Tibial artery (tissue), 4 donors: Measurements from ENCODE around the gene ASB3.
"Not testable (repeated sequence)": the region's sequence is repeated elsewhere in the genome, so short reads cannot be mapped to it uniquely, and the experiment has no call there.

Experiments
- DNase-seq, 2 donors: peaks; one replicate each; pipeline ENCODE4 v3.0.0-alpha.2; 2019
- H3K27ac ChIP-seq, 2 donors: fragments of 200-600 bp; sonication (generic) in 1 of 2; 1 replicate in 1 of 2; 2 replicates in 1 of 2; pipeline ENCODE4 v1.5.1; 2018 to 2019; ENCODE audit warnings: mild to moderate bottlenecking in 1 of 2
- H3K27me3 ChIP-seq, 2 donors: fragments of 200-600 bp; sonication (generic) in 1 of 2; one replicate each; pipeline versions ENCODE4 v1.5.1 to v1.6.0; 2016 to 2019
- H3K36me3 ChIP-seq, 3 donors: fragments of 200-600 bp; sonication (generic) in 2 of 3; one replicate each; pipeline ENCODE4 v1.5.1; 2016 to 2019; ENCODE audit warnings: mild to moderate bottlenecking in 2 of 3
- H3K4me1 ChIP-seq, 4 donors: fragments of 200-600 bp; sonication (generic) in 2 of 4; 1 replicate in 3 of 4; 2 replicates in 1 of 4; pipeline ENCODE4 v1.5.1; 2016 to 2019
- H3K4me3 ChIP-seq, 2 donors: fragments of 200-600 bp; sonication (generic) in 1 of 2; 1 replicate in 1 of 2; 2 replicates in 1 of 2; pipeline ENCODE4 v1.5.1; 2018 to 2019; ENCODE audit warnings: mild to moderate bottlenecking in 2 of 2
- H3K9me3 ChIP-seq, 3 donors: fragments of 200-600 bp; sonication (generic) in 1 of 3; one replicate each; pipeline ENCODE4 v1.5.1; 2016 to 2019
- intact Hi-C: fragments of 100-400 bp; cut with DNase I; formaldehyde crosslinking; loops from one replicate; pipeline ENCODE4 v1.15.0; 2023; ENCODE audit warnings: low total_unique reads
- TF ChIP-seq, protein P1 (sequence below), 2 experiments: fragments of 200-600 bp in 1 of 2; fragments of 450-650 bp in 1 of 2; IDR thresholded peaks; one replicate each; pipeline ENCODE4 v1.5.1; 2017 to 2019; ENCODE audit warnings: antibody characterized with exemption in 2 of 2, mild to moderate bottlenecking in 1 of 2, moderate library complexity in 1 of 2

Gene ASB3

DNA sequence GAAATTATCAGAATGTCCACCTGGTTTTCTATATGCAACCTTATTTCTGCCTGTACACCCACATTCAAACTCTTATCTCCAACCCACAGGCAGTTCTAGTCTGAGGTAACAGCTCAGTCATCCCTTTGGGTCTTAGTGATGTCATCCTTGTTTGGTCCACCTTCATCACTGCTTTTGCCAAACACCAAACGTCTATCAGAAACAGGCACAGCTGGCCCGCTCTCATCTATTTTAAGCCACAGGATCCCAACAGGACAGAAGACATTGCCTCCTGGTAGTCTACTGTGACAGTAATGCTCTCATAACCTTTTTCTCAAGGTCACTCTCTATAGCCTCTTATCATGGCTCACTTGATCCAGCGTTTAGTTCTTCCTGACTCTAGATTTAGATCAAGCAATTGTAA lies 118.1 kb downstream of the ASB3 start:
- Histone ChIP-seq H3K27ac (no peak overlapping the region), H3K4me1 (no peaks in the 10 kb centered on the region), H3K36me3 (peaks cover 4 to 10% (median 5%) of the 10 kb centered on the region in 3 donors), H3K4me3 (no peak overlapping the region), H3K9me3 (no peaks in the 10 kb centered on the region), H3K27me3 (no peaks in the 10 kb centered on the region)
- TF ChIP-seq, protein P1, sequence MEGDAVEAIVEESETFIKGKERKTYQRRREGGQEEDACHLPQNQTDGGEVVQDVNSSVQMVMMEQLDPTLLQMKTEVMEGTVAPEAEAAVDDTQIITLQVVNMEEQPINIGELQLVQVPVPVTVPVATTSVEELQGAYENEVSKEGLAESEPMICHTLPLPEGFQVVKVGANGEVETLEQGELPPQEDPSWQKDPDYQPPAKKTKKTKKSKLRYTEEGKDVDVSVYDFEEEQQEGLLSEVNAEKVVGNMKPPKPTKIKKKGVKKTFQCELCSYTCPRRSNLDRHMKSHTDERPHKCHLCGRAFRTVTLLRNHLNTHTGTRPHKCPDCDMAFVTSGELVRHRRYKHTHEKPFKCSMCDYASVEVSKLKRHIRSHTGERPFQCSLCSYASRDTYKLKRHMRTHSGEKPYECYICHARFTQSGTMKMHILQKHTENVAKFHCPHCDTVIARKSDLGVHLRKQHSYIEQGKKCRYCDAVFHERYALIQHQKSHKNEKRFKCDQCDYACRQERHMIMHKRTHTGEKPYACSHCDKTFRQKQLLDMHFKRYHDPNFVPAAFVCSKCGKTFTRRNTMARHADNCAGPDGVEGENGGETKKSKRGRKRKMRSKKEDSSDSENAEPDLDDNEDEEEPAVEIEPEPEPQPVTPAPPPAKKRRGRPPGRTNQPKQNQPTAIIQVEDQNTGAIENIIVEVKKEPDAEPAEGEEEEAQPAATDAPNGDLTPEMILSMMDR (IDR thresholded peaks at IDR 0.05) = no peak
- intact Hi-C loops = no loop called here
- DNase-seq = no peak

DNA sequence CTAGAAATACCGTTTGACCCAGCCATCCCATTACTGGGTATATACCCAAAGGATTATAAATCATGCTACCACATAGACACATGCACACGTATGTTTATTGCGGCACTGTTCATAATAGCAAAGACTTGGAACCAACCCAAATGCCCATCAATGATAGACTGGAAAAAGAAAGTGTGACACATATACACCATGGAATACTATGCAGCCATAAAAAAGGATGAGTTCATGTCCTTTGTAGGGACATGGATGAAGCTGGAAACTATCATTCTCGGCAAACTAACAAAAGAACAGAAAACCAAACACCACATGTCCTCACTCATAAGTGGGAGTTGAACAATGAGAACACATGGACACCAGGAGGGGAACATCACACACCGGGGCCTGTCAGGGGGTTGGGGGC lies 119.6 kb downstream of the ASB3 start:
- H3K27me3 ChIP-seq, H3K9me3 ChIP-seq, H3K4me1 ChIP-seq, DNase-seq, H3K4me3 ChIP-seq, H3K27ac ChIP-seq, intact Hi-C loops: not testable (repeated sequence)
- H3K36me3 ChIP-seq = peaks cover 5 to 12% (median 10%) of the 10 kb centered on the region in 3 donors

DNA sequence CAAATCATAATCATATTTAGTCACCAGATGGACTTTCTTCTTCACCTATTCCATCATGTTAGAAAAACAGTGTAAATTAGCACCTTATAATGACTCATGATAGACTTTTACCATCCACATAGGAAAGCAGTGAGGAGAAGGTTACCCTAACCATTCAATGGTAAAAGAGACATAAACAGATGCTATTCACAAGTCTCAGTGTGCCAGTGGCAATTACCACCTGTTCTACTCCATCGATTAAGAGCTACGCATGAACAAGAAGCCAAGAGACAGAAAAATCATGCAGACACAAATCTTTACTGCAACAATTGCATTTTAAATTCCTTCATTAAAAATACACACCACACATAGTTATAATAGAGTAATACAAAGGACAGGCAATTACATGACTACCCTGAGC lies 125.9 kb downstream of the ASB3 start:
- Histone ChIP-seq H3K27ac (no peak overlapping the region), H3K27me3 (no peaks in the 10 kb centered on the region), H3K36me3 (peaks cover 0 to 8% (median 0%) of the 10 kb centered on the region in 3 donors), H3K4me3 (no peak overlapping the region), H3K9me3 (no peaks in the 10 kb centered on the region), H3K4me1 (no peaks in the 10 kb centered on the region)
- intact Hi-C loops = no loop called here
- DNase-seq = no peak
- TF ChIP-seq, protein P1 (IDR thresholded peaks at IDR 0.05) = no peak

DNA sequence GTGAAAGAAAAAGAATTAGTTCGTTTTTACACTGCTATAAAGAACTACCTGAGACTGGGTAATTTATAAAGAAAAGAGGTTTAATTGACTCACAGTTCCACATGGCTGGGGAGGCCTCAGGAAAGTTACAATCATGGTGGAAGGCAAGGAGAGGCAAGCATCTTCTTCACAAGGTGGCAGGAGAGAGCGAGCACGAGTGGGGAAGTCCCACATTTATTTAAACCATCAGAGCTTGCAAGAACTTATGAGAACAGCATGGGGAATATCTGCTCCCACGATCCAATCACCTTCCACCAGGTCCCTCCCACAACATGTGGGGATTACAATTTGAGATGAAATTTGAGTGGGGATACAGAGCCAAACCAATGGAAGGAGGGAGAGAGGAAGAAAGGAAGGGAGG lies 128.3 kb downstream of the ASB3 start:
- H3K36me3 ChIP-seq, H3K4me3 ChIP-seq, H3K4me1 ChIP-seq, intact Hi-C loops, DNase-seq, H3K27me3 ChIP-seq, H3K27ac ChIP-seq, H3K9me3 ChIP-seq: not testable (repeated sequence)

DNA sequence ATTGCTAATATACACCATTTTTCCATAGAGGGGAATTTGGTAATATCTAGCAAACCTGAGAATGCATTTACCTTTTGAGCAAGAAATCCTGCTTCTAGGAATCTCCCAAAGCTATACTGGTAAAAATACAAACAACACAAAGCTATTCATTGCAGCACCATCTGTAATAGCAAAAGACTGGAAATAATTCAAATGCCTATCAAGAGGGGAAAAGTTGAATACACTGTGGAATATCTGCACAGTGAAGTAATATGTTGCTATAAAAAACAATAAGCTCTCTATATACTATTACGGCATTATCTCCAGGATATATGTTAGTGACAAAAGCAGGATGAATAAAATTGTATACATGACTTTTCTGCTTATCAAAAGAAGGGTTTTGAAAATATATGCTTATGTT lies 131.5 kb downstream of the ASB3 start:
- DNase-seq = no peak
- Histone ChIP-seq H3K4me3 (no peak overlapping the region), H3K9me3 (no peaks in the 10 kb centered on the region), H3K36me3 (no peaks in the 10 kb centered on the region), H3K27ac (no peak overlapping the region), H3K27me3 (no peaks in the 10 kb centered on the region), H3K4me1 (no peaks in the 10 kb centered on the region)
- intact Hi-C loops = no loop called here
- TF ChIP-seq, protein P1 (IDR thresholded peaks at IDR 0.05) = no peak

DNA sequence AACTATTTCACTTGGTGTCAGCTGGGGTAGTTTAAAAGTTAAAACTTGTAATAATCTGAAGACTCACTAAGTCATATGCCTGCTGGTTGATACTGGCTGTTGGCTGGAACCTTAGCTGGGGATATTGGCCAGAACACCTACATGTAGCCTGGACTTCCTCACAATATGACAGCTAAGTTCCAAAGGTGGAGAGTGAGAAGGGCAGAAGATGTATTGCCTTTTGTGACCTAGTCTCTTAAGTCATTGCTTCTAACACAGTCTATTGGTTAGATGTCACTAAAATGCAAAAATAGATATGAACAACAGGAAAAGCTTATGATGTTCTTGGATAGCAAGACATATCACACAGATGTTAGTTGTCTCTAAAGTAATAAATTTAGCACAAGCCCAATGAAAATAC lies 132.4 kb downstream of the ASB3 start:
- Histone ChIP-seq H3K4me3 (no peak overlapping the region), H3K4me1 (no peaks in the 10 kb centered on the region), H3K9me3 (no peaks in the 10 kb centered on the region), H3K27ac (no peak overlapping the region), H3K36me3 (no peaks in the 10 kb centered on the region), H3K27me3 (no peaks in the 10 kb centered on the region)
- intact Hi-C loops = no loop called here
- TF ChIP-seq, protein P1 (IDR thresholded peaks at IDR 0.05) = no peak
- no peak for DNase-seq

DNA sequence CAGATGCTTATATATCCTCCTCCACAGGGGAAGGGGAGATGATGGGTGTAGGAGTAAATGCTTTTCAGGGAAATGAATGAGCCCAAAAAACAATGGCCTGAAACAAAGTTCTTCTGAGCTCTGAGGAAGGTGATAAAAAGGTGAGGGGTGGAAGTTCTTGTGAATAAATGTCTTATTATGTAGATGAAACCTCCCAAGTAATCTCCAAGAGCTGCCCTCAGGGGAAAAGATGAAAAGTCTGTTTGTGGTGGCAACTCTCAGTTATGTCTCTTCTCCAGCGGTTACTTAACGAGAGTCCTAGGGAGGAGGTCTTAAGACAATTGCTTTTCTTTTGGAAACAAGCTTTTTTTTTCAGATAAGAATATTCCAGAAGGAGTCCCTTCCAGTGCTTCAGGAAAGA lies 134.6 kb downstream of the ASB3 start:
- H3K36me3 ChIP-seq = no peaks in the 10 kb centered on the region
- intact Hi-C loops = no loop called here
- no peak overlapping the region for H3K27ac ChIP-seq
- TF ChIP-seq, protein P1 (IDR thresholded peaks at IDR 0.05) = no peak
- no peaks in the 10 kb centered on the region for H3K9me3 ChIP-seq
- no peaks in the 10 kb centered on the region for H3K27me3 ChIP-seq
- H3K4me3 ChIP-seq = no peak overlapping the region
- no peak for DNase-seq
- H3K4me1 ChIP-seq = no peaks in the 10 kb centered on the region
